H1 (cell line): ENCODE results near the gene UBR3.

Experiments
- EZH2 ChIP-seq: fragments of 200-600 bp; sonication (generic); IDR thresholded peaks from 2 replicates; pipeline ENCODE4 v1.7.1; 2012; ENCODE audit warnings: low read depth, mild to moderate bottlenecking, moderate library complexity, low read length, inconsistent platforms; ENCODE audit not compliant: severe bottlenecking
- MAX ChIP-seq: IDR thresholded peaks from 2 replicates; pipeline ENCODE4 v1.6.1; 2012; ENCODE audit warnings: inconsistent platforms
- NANOG ChIP-seq: IDR thresholded peaks from 2 replicates; pipeline ENCODE4 v1.6.1; 2011; ENCODE audit warnings: low read length, low read depth, mild to moderate bottlenecking, inconsistent platforms; ENCODE audit not compliant: insufficient read depth, poor library complexity, severe bottlenecking
- POLR2A ChIP-seq, 2 experiments: IDR thresholded peaks; 1 replicate in 1 of 2; 2 replicates in 1 of 2; pipeline ENCODE4 v1.6.1; 2011; ENCODE audit warnings: low read depth in 2 of 2, low read length in 2 of 2, mild to moderate bottlenecking in 2 of 2; ENCODE audit errors: control extremely low read depth in 1 of 2
- POLR2AphosphoS5 ChIP-seq: IDR thresholded peaks from 2 replicates; pipeline ENCODE4 v1.6.1; 2011; ENCODE audit warnings: low read depth, low read length
- SP2 ChIP-seq: IDR thresholded peaks from 2 replicates; pipeline ENCODE4 v1.6.1; 2012; ENCODE audit warnings: mild to moderate bottlenecking, low read length, inconsistent platforms
- USF2 ChIP-seq: IDR thresholded peaks from 2 replicates; pipeline ENCODE4 v1.6.1; 2011; ENCODE audit warnings: low read length, improper control_type of control experiment

- TF ChIP-seq EZH2 (no peak), SP2 (no peak), POLR2AphosphoS5 (no peak), USF2 (no peak), POLR2A (IDR thresholded peaks at IDR 0.05; ENCODE audit: control extremely low read depth in 1 of 2, low read depth in 2 of 2, low read length in 2 of 2) (no peak), MAX (no peak), NANOG (no peak)
Observed at GRCh38 chr2:169977530-169977929, 150.3 kb downstream of the UBR3 start.
